HG03039 (cell line): ENCODE measurements around the gene ZFR.
A peak's percentile ranks its signal among the peaks of the same experiment; 100 is the strongest.

Experiments used
- ATAC-seq: cut with Tn5 transposase; IDR thresholded peaks from one replicate; pipeline ENCODE4 v1.9.1; 2021; ENCODE audit warnings: mild to moderate bottlenecking, moderate library complexity; ENCODE audit not compliant: unreplicated experiment

The ZFR gene

DNA sequence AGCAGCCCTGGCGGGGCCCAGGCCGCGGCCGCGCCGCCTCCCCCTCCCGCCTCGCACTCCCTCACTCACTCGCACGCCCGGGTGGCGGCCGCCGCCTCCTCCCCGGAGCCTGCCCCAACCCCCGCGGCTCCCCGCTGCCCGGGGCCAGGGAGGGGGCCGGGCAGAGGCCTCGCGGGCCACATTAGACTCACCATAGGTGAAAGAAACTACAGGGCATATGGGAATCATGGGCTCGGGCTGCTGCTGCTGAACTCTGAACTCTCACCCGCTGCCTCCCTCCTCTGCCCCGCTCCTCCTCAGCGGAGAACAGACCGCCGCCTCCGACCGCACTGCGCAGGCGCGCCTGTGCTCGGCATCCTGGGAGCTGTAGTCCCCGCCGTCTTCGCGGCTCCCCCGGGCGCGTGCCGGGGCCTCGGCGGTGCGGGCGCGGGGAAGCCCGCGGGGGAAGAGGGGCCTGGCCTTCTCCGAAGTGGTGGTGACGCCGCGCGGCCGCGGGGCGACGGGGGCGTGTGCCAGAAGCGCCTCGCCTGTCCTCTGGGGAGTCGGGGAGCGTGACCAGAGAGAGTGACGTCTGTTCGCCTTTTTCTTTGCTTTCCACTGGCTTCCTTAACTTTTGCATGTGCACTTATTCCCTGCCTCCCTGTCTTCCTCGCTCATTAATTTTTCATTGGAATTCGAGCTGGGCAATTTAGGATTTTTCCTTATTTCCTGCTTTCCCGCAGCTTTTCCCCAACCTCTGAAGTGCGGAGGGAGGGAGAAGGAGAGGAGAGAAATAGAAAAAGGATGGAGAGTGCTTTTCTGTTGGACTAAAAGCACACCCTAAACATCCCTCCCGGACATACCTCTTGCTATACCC lies at the start of gene ZFR:
TSS of gene ZFR (minus strand) at position 310 of the 856 bp plus-strand sequence. CDS start at position 228, 82 bp downstream.
- peak; percentile 76 for ATAC-seq

DNA sequence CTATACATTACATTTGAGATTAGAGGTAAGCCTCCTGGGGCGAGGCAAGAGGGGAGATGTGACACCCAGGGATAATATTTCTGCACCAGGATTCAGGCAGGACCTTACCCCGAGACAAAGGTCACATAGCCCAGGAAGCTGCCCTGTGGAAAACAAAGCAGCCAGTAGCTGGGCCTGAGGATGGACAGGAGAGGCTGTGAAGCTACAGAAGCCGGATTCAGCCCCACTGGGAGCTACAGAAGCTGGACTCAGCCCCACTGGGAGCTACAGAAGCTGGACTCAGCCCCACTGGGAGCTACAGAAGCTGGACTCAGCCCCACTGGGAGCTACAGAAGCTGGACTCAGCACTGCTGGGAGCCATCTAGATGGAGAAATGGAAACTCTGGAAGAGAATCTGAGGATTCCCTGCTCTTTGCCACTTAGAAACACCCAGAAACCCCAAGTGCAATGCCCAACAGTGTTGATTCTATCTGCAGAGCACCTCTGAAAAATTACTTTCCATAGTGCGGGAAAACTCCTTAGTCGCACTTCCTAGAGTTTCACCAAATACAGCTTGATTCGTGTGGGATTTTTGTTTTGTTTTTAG lies 46.5 kb upstream of the ZFR start:
- ATAC-seq = no peak

DNA sequence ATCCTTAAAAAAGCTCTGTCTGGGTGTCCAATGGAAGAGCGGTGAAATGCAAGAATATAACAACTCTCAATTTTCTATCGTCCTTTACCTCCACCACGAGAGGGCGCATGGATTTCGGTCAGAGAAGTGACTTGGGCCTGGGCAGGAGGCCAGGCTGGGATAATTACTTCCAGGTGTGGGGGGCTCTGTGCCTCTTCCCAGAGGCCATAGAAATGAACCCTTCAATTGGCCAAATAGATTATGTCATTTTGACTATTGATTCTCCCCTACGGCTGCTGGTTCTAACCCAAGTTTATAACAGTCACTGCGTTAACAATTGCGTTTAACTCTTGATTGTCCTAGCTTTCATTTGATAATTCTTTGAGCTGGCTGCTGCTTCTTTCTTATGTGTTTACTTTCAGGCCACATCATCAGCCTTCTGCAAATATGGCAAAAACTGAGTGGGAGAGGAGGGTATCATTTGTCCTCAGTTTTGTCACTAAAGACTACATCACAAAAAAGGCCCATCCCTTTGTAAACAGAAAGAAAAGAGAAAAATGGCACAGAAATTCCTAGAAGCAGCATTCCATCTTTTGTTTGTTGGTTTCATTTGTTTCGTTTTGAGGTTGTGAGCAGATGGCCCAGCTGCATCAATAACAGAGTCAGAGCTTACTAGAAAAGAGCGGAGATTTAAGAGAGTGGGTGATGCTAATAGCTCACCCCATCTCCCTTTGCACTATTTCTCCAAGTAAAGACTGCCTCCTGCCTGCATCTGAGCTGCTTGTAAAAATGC lies 45.4 kb upstream of the ZFR start:
- ATAC-seq = no peak

DNA sequence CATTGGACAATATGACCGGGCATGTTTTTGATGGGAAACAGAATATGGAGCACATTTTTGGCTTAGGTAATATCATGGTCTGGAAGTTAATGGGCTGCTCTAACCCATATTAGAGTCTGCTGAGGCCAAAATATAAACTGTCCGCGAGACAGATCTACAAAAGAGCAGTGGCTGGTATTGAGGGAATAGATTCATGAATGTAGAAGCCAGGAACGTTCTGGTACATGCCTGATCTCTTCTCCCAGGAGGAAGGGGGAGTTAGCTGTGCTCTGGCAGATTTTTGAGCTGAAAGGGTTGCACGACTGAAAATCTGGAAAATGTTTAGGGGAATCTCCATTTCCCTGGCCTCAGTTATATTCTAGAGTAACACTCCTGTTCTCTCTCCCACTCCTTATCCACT lies 42.9 kb upstream of the ZFR start:
- no peak for ATAC-seq

DNA sequence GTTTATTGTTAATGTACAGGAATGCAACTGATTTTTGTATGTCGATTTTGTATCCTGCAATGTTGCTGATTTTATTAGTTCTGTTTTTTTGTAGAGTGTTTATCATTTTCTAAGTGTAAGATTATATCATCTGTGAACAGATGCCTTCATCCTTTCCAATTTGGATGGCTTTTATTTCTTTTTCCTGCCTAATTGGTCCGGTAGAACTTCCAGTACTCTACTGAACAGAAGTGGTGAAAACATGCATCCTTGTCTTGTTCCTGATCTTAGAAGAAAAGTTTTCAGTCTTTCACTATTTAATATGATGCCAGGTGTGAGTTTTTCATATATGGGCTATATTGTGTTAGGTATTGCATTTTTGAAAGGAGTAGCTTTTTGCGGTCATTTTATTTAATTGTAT lies 42.5 kb upstream of the ZFR start:
- no peak for ATAC-seq

DNA sequence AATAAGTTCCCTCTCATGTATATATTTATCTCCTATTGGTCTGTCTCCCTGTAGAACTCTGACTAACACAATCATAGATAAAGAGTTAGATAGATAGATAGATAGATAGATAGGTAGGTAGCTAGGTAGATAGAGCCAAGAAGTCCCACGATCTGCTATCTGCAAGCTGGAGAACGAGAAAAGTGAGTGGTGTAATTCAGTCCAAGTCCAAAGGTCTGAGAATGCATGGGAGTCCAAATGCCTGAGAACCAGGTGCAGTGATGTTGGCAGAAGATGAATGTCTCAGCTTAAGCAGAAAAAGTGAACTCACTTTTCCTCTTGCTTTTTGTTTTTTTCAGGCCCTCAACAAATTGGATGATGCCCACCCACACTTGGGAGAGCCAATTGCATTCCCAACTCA lies 37.7 kb upstream of the ZFR start:
- no peak for ATAC-seq

DNA sequence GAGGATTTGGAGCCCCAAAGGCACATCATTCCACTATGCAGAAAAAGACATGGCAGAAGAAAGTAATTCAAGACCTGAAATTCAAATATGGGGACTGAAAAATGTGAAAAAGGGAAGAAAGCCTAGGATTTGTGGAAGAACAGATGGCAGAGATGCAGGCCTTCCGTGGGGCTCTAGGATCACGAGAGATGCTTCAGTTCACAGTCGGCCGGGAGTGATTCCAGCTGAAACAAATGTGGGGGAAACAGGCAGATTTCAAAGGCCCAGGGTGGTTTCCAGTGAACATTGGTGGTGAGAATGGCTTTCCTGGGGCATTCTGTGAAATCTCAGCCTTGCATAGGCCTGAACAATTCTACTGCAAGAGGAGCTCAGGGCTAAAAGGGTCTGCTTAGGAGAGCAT lies 34.6 kb upstream of the ZFR start:
- ATAC-seq = no peak

DNA sequence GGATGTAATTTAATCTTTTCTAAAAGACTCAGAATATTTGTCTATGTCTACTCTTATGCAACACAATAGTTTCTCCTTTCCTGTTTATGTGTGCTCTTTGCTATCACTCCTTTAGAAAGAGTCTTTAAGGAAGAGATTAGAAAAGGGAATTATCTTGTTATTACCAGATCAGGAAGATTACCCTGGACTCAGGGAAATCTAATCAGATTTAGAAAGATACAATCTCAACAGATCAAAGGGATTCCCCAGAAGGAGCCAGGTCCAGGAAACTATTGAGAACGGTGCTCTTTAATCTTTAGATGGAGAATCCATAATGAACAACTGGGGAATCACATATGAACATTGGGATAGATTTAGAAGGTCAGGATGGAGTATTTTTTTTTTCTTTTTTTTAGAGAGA lies 32.4 kb upstream of the ZFR start:
- ATAC-seq = no peak

DNA sequence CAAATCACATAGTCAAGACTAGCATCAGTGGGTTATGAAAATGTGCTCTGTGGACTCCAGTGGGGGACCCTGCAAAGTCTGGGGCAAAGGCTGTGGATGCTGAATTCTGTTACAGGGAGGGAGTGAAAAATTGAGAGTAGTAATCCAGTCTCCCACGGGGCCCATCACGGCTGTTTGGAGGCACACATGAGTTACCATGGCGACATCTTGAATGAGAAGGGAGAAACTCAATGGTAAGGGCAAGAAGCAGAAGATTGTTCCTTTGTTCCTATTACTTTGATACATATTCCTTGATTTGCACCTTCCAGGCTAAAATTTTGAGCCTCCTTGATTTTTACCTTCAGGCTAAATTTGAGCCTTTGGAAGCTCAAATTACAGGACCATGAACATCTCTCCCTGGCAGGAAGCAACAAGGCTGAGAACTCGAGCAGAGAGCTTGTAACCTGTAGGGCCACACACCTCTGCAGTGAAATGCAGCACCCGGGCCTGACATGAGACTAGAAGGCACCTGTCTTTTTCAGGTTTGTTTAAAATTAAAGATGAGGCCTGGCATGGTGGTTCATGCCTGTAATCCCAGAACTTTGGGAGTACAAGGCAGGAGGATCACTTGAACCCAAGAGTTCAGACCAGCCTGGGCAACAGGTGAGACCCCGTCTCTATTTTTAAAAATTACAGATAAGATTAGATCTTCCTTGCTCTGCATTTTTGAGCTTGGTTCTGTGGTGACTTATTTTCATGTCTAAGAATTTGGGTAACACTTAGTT lies 31.0 kb upstream of the ZFR start:
- no peak for ATAC-seq

DNA sequence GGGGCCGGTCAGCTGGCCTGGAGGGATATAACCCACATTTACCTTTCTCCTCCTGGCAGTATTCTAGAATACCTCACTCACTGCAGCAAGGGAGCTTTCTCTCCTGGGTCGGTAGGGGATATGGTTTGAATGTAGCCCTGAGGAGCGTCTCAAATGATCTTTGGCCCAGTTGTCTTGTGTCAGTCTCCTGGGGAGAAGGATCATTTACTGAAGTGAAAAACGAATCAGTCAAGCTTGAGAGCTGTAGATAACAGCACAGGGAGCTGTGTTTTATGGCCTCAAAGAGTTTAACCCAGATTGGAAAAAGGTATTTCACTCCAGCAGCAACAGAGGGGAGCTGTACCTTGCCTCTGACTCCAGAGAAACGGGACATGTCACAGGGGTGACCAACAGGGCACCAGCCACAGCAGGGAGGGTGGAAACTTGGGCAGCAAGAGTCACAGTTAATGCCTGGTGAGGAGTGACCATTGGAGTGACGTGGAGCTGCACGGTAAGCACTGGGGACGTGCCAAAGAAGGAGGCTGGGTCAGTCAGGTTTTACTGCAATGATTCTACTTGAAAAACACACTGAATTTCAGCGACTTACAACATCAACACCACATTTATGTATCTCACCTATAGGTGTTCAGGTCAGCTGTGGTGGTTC lies 29.8 kb upstream of the ZFR start:
- no peak for ATAC-seq

DNA sequence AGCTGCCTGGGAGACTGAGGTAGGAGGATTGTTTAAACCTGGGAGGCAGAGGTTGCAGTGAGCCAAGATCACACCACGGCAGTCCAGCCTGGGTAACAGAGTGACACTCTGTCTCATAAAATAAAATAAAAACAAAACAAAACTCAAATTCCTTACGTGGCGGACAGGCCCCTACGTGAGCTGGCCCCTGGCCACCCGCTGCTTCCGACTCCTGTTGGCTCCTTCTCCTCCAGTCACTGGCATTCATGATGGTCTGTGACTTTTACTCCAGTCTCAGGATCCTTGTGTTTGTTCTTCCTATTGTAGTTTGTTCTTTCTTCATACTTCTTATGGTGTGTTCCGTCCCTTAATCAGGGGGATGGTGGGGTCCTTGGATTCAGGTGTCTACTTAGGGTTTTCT lies 28.5 kb upstream of the ZFR start:
- ATAC-seq = no peak

DNA sequence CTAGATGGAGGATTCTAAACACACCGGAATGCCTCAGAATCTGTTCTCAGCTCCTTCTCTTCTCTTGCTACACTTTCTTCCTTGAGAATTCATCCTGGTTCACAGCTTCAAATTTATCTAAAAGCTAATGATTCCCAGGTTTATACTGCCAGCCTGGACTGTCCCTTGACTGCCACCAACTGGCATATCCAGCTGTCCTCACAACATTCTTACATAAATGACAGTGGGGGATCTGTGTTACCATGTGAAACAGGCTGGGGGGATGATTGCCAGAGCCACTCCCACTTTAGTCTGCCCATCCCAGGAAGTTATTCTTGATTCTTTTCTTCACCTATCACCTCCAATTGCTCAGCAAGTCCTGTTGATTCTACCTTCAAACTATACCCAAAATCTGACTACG lies 27.2 kb upstream of the ZFR start:
- ATAC-seq = no peak

DNA sequence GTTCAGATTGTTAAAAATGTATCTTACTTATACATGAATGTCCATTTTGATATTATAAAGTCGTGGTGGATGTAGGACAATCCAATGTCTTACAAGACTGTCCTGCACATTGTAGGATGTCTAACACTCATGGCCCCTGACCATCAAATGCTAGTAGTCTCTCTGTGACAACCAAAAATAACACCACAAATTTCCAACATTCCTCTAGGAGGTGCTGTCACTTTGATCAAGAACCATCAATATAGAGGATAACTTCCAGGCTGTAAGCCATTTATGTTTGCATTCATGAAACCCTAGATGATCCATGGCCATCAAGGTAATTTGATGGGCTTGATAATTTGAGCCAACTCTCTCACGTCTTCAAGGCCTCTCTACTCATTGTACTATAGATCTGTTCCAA lies 20.5 kb upstream of the ZFR start:
- ATAC-seq = no peak

DNA sequence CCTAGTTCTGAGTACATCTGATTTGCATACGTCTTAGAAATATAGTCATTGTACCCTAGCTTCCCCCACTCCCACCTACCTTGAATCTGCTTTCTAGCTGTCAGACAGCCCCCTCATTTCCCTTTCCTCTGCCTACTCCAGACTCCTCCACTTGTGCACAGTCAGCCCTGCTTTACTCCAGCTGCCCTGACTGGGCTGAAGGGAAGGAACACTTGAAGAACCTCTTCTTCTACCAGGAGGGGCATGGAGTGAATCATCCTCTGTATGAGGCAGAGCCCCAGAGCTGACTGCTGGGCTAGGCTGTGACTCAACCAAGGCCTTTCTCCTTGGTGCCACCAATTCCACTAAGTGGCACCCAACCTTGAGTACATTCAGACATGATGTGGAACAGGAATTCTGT lies 18.1 kb upstream of the ZFR start:
- no peak for ATAC-seq

DNA sequence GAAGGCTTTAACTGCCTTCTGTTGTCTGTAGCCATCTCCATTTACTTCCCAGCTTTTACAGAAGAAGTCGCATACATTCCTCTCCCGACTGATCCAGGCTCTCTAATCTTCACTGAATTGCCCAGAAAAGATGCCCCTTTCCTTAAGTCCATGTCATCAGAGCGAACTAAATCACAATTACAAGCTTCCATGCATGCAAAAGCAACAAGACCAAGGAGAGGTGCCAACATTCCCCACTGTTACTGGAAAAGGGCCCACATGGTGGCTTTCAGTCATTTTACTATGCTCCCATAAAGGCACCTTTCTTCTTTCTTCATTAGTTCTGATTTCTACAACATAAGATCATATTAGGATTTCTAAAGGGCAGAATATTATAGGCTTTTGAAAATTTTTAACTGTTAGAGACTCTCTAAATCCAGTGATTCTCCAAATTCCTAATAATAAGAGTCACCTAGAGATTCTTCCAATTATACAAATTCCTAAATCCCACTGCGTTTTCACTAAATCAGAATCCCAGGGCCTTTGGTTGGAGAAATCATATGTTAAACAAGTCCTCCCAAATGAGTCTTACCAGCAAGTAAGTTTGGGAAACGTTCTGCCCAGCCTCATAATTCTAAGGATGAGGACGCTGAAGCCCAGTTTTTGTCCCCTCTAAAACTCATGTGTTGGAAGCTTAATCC lies 17.0 kb upstream of the ZFR start:
- no peak for ATAC-seq

DNA sequence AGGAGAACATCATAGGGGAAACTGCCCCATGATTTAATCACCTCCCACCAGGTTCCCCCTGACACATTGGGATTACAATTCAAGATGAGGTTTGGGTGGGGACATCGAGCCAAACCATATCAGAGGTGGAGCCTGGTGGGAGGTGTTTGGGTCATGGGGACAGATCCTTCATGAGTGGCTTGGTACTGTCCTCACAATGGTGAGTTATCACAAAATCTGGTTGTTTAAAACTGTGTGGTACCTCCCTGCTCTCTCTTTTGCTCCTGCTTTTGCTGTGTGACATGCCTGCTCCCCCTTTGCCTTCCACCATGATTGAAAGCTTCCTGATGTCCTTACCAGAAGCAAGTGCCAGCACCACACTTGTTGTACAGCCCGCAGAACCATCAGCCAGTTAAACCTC lies 16.2 kb upstream of the ZFR start:
- no peak for ATAC-seq

DNA sequence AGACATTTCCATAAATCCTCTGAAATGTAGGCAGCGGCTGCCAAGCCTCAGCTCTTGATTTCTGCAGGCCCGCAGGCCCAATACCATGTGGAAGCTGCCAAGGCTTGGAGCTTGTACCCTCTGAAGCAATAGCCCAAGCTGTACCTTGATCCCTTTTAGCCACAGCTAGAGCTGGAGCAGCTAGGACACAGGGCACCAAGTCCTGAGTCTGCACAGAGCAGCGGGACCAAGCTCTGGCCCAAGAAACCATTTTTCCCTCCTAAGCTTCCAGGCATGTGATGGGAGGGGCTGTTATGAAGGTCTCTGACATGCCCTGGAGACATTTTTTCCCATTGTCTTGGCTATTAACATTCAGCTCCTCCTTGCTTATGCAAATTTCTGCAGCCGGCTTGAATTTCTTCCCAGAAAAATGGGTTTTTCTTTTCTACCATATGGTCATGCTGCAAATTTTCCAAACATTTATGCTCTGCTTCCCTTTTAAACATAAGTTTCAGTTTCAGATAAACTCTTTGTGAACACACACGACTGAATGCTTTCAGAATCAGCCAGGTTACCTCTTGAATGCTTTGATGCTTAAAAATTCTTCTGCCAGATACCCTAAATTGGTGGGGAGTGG lies 14.4 kb upstream of the ZFR start:
- ATAC-seq = no peak

DNA sequence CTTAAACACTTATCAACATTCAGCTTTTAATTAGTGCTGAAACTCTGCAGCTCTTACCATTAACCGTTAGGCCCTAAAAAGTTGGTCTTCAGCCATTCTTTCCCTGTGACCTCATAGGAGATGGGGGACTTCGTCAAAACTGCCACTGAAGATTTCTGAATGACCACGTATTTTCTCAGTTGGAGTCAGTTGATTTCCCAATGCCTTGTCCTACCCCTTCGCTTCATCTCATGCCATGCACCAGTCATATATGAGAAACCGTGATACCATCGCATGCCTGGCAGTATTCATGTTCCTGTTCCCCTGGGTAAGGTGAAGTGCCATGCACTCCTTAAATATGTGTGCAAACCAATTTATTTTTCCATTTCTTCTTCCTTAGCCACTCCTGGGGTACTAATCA lies 10.8 kb upstream of the ZFR start:
- no peak for ATAC-seq

DNA sequence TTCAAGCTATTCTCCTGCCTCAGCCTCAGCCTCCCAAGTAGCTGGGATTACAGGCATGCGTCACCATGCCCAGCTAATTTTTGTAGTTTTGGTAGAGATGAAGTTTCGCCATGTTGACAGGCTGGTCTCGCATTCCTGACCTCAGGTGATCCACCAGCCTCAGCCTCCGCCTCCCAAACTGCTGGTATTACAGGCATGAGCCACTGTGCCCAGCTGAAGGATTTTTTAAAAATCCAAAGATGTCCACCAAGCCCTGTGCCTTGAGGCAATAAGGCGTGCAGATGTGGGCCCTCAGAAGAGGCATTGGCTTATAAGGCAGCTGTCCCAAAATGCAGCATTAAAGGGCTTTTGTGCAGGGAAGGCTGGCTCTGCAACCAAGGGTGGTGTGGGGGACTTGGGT lies 10.3 kb upstream of the ZFR start:
- ATAC-seq = no peak

DNA sequence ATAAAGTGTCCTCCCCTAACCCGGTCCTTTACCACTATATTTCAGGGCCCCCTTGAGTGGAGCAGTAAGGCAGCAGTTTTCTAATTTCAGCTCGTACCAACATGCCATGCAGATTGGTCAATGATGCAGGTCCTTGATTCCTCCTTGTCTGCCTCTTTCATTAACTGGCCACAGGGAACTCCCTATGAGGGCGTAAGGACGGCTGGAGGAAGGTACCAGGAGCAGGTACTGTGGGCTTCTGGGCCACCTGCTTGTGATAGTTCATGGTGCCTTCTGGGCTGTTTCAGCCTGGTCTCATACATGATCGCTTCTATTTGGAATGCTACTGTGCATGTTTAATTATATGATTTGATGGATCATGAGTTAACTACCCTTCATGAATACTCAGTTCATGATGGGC lies 9.4 kb upstream of the ZFR start:
- ATAC-seq = no peak
